ENCODE data around the gene MALT1. TPM values are rescaled to one million over a fixed set of nuclear protein-coding genes. Genes with fewer than 3 reads are reported as not detected.
"Not testable (repeated sequence)": the region's sequence is repeated elsewhere in the genome, so short reads cannot be mapped to it uniquely, and the experiment has no call there.

Gene MALT1
- total and polyA plus RNA-seq, 2 experiments from 2014 or later: 5.2 to 18.8 TPM

GRCh38 chr18:58756596-58757240 lies 85.5 kb downstream of the MALT1 start:
- Mint-ChIP-seq H3K27ac (no peak overlapping the region), H3K27me3 (ENCODE audit: insufficient read depth, low read depth, poor library complexity) (no peaks in the 10 kb centered on the region), H3K4me3 (no peak overlapping the region), H3K9me3 (no peaks in the 10 kb centered on the region), H3K4me1 (peaks cover 8% of the 10 kb centered on the region), H3K36me3 (ENCODE audit: low read depth) (no peaks in the 10 kb centered on the region; the same call in 2 of the 3 replicates)
- 0 out of 2 replicates have a peak, but pooled peaks cover 8% of the 10 kb centered on the region for H3K9me2 ChIP-seq (ENCODE audit: insufficient read depth)
- no peak overlapping the region for H3K4me2 ChIP-seq
- DNase-seq (ENCODE audit: low spot score) (no peak), ATAC-seq (no peak)
- H2AFZ ChIP-seq: no peak overlapping the region
- H3K36me3 ChIP-seq (ENCODE audit: insufficient read depth): no peaks in the 10 kb centered on the region
- H3K4me1 ChIP-seq (ENCODE audit: insufficient read depth): no peaks in the 10 kb centered on the region
- no peaks in the 10 kb centered on the region for H3K27me3 ChIP-seq (ENCODE audit: insufficient read depth)
- no peaks in the 10 kb centered on the region for H4K20me1 ChIP-seq (replicated peaks; ENCODE audit: insufficient read depth)
- no peak overlapping the region for H3K4me3 ChIP-seq
- H3K27ac ChIP-seq (ENCODE audit: low read depth): no peak overlapping the region
- H3F3A ChIP-seq (replicated peaks; ENCODE audit: low read depth): no peaks in the 10 kb centered on the region
- no peaks in the 10 kb centered on the region for H3K79me2 ChIP-seq (replicated peaks; ENCODE audit: insufficient read depth)
- no peak for TF ChIP-seq CREB1 (CRISPR knock-in tag; IDR thresholded peaks at IDR 0.05; ENCODE audit: low read depth)
- TF ChIP-seq NANOG (IDR thresholded peaks at IDR 0.05; ENCODE audit: borderline replicate concordance): no peak
- TF ChIP-seq EZH2 (IDR thresholded peaks at IDR 0.05; ENCODE audit: low read depth, unreplicated experiment): no peak
- no peak for TF ChIP-seq POLR2AphosphoS5 (IDR thresholded peaks at IDR 0.05; ENCODE audit: low read depth)
- TF ChIP-seq ETS1 (IDR thresholded peaks at IDR 0.05): no peak
- no peak for TF ChIP-seq ZNF462 (CRISPR knock-in tag; IDR thresholded peaks at IDR 0.05)
- TF ChIP-seq ZNF114 (CRISPR knock-in tag; IDR thresholded peaks at IDR 0.05): no peak
- TF ChIP-seq EZH2phosphoT487 (IDR thresholded peaks at IDR 0.05; ENCODE audit: unreplicated experiment): no peak
- TF ChIP-seq JUNB (IDR thresholded peaks at IDR 0.05; ENCODE audit: unreplicated experiment): no peak
- no peak for TF ChIP-seq CTCF (conservative IDR thresholded peaks at IDR 0.05; ENCODE audit: low read depth in 2 of 2)

GRCh38 chr18:58757351-58757750 lies 86.1 kb downstream of the MALT1 start:
- not testable (repeated sequence) for DNase-seq (ENCODE audit: low spot score); H3K4me1 ChIP-seq (ENCODE audit: insufficient read depth); H3K9me3 Mint-ChIP-seq; H3F3A ChIP-seq (replicated peaks; ENCODE audit: low read depth); H3K4me3 Mint-ChIP-seq; H4K20me1 ChIP-seq (replicated peaks; ENCODE audit: insufficient read depth); H3K36me3 ChIP-seq (ENCODE audit: insufficient read depth); H3K4me2 ChIP-seq; H2AFZ ChIP-seq; H3K36me3 Mint-ChIP-seq (ENCODE audit: low read depth); H3K79me2 ChIP-seq (replicated peaks; ENCODE audit: insufficient read depth); H3K9me2 ChIP-seq (ENCODE audit: insufficient read depth); H3K27me3 Mint-ChIP-seq (ENCODE audit: insufficient read depth, low read depth, poor library complexity); ATAC-seq; H3K4me3 ChIP-seq; H3K27me3 ChIP-seq (ENCODE audit: insufficient read depth); H3K27ac Mint-ChIP-seq; H3K27ac ChIP-seq (ENCODE audit: low read depth)
- peaks cover 10% of the 10 kb centered on the region for H3K4me1 Mint-ChIP-seq
